SK-N-SH treated with all-trans-retinoic acid at 6 μM for 48 hours (cell line): ENCODE results near the gene TANGO2.

Source experiments
- ATAC-seq: fragments of 200-7000 bp; cut with Tn5 transposase; 3 replicates; pipeline ENCODE4 v1.9.1; 2020; ENCODE audit warnings: mild to moderate bottlenecking, moderate library complexity
- ARNTL ChIP-seq: fragments of 450-650 bp; formaldehyde crosslinking; IDR thresholded peaks from 2 replicates; pipeline ENCODE4 v1.5.0; 2020; ENCODE audit warnings: low read depth, mild to moderate bottlenecking, moderate library complexity, borderline replicate concordance
- BACH2 ChIP-seq: fragments of 250-450 bp; sonication (Bioruptor Pico); IDR thresholded peaks from 2 replicates; pipeline ENCODE4 v1.9.0; 2021; ENCODE audit warnings: mild to moderate bottlenecking, borderline replicate concordance
- CREB5 ChIP-seq: fragments of 250-450 bp; sonication (Bioruptor Pico); IDR thresholded peaks from 2 replicates; pipeline ENCODE4 v1.5.1; 2020; ENCODE audit warnings: low read depth, mild to moderate bottlenecking, moderate library complexity
- CSDC2 ChIP-seq: fragments of 250-450 bp; sonication (Bioruptor Pico); IDR thresholded peaks from 2 replicates; pipeline ENCODE4 v1.5.0; 2020; ENCODE audit warnings: mild to moderate bottlenecking, moderate library complexity
- CSRNP3 ChIP-seq: fragments of 250-450 bp; sonication (Bioruptor Pico); IDR thresholded peaks from 2 replicates; pipeline ENCODE4 v1.5.1; 2021; ENCODE audit warnings: mild to moderate bottlenecking, moderate library complexity
- ESRRG ChIP-seq: fragments of 250-450 bp; sonication (Bioruptor Pico); IDR thresholded peaks from 2 replicates; pipeline ENCODE4 v1.6.1; 2021; ENCODE audit warnings: mild to moderate bottlenecking
- GLIS3 ChIP-seq: fragments of 250-450 bp; sonication (Bioruptor Pico); IDR thresholded peaks from 2 replicates; pipeline ENCODE4 v1.5.0; 2020; ENCODE audit warnings: mild to moderate bottlenecking, moderate library complexity
- ISL1 ChIP-seq: fragments of 250-450 bp; sonication (Bioruptor Pico); IDR thresholded peaks from 2 replicates; pipeline ENCODE4 v2.1.2; 2022; ENCODE audit warnings: mild to moderate bottlenecking, moderate library complexity
- OSR1 ChIP-seq: fragments of 250-450 bp; sonication (Bioruptor Pico); IDR thresholded peaks from 2 replicates; pipeline ENCODE4 v1.8.0; 2022; ENCODE audit warnings: moderate library complexity, mild to moderate bottlenecking, inconsistent platforms
- PATZ1 ChIP-seq: fragments of 250-450 bp; sonication (Bioruptor Pico); IDR thresholded peaks from 2 replicates; pipeline ENCODE4 v1.8.0; 2020; ENCODE audit warnings: mild to moderate bottlenecking, moderate library complexity, borderline replicate concordance
- POU6F1 ChIP-seq: fragments of 250-450 bp; sonication (Bioruptor Pico); IDR thresholded peaks from 2 replicates; pipeline ENCODE4 v1.8.0; 2021; ENCODE audit warnings: low read depth, mild to moderate bottlenecking, moderate library complexity, borderline replicate concordance
- PPARA ChIP-seq: fragments of 250-450 bp; sonication (Bioruptor Pico); IDR thresholded peaks from 2 replicates; pipeline ENCODE4 v1.5.0; 2020; ENCODE audit warnings: mild to moderate bottlenecking, borderline replicate concordance
- RARB ChIP-seq: fragments of 250-450 bp; sonication (Bioruptor Pico); IDR thresholded peaks from 2 replicates; pipeline ENCODE4 v1.8.0; 2021; ENCODE audit warnings: mild to moderate bottlenecking, moderate library complexity
- SNAI2 ChIP-seq: fragments of 250-450 bp; sonication (Bioruptor Pico); IDR thresholded peaks from 2 replicates; pipeline ENCODE4 v1.5.0; 2020; ENCODE audit warnings: mild to moderate bottlenecking, moderate library complexity
- TCF4 ChIP-seq: fragments of 250-450 bp; sonication (Bioruptor Pico); IDR thresholded peaks from 2 replicates; pipeline ENCODE4 v1.8.0; 2021; ENCODE audit warnings: mild to moderate bottlenecking, moderate library complexity, borderline replicate concordance
- TOX ChIP-seq: fragments of 250-450 bp; sonication (Bioruptor Pico); IDR thresholded peaks from 2 replicates; pipeline ENCODE4 v1.8.0; 2021; ENCODE audit warnings: mild to moderate bottlenecking, moderate library complexity, borderline replicate concordance
- TSHZ2 ChIP-seq: fragments of 250-450 bp; sonication (Bioruptor Pico); IDR thresholded peaks from 2 replicates; pipeline ENCODE4 v1.5.0; 2020; ENCODE audit warnings: mild to moderate bottlenecking, moderate library complexity
- ZC3H10 ChIP-seq: fragments of 250-450 bp; sonication (Bioruptor Pico); IDR thresholded peaks from 2 replicates; pipeline ENCODE4 v1.5.1; 2021; ENCODE audit warnings: mild to moderate bottlenecking, moderate library complexity
- ZFP3 ChIP-seq: fragments of 250-450 bp; sonication (Bioruptor Pico); IDR thresholded peaks from 2 replicates; pipeline ENCODE4 v1.5.0; 2020; ENCODE audit warnings: mild to moderate bottlenecking, moderate library complexity
- ZFP30 ChIP-seq: fragments of 450-650 bp; formaldehyde crosslinking; IDR thresholded peaks from 2 replicates; pipeline ENCODE4 v1.5.0; 2022; ENCODE audit warnings: mild to moderate bottlenecking, moderate library complexity
- ZNF565 ChIP-seq: fragments of 450-650 bp; formaldehyde crosslinking; conservative IDR thresholded peaks from 2 replicates; pipeline ENCODE4 v1.5.0; 2020; ENCODE audit warnings: low read depth, mild to moderate bottlenecking, moderate library complexity
- ZNF70 ChIP-seq: fragments of 450-650 bp; formaldehyde crosslinking; IDR thresholded peaks from 2 replicates; pipeline ENCODE4 v1.5.0; 2020; ENCODE audit warnings: mild to moderate bottlenecking, moderate library complexity
- ZNF8 ChIP-seq: fragments of 450-650 bp; formaldehyde crosslinking; IDR thresholded peaks from 2 replicates; pipeline ENCODE4 v1.5.0; 2020; ENCODE audit warnings: mild to moderate bottlenecking, moderate library complexity

Gene TANGO2

GRCh38 chr22:20015971-20016733, 4.8 kb upstream of the TANGO2 start (continued):
- TF ChIP-seq PATZ1 (CRISPR knock-in tag) (no peak), SNAI2 (no peak)

- TF ChIP-seq RARB (CRISPR knock-in tag) (no peak), CSDC2 (CRISPR knock-in tag) (no peak), ISL1 (no peak), GLIS3 (no peak), ZNF8 (no peak), ZFP3 (no peak), POU6F1 (CRISPR knock-in tag) (no peak), ZC3H10 (CRISPR knock-in tag) (no peak), ZFP30 (CRISPR knock-in tag) (no peak), ZNF70 (CRISPR knock-in tag) (no peak), ZNF565 (CRISPR knock-in tag) (no peak), OSR1 (CRISPR knock-in tag) (no peak), PATZ1 (CRISPR knock-in tag) (no peak), BACH2 (CRISPR knock-in tag) (no peak), PPARA (CRISPR knock-in tag) (no peak), ESRRG (CRISPR knock-in tag) (no peak), TCF4 (CRISPR knock-in tag) (no peak), ARNTL (CRISPR knock-in tag) (no peak), TSHZ2 (no peak)
- ATAC-seq: peak; percentile 72
These were observed 3.9 kb upstream of the TANGO2 start, which contains the start of gene ARVCF for GRCh38 chr22:20016734-20017621. ARVCF (minus strand) TSS chr22:20016823; CDS start chr22:19990794, 26,029 bp downstream.

- no peak for ATAC-seq
- no peak for TF ChIP-seq ESRRG (CRISPR knock-in tag)
- TF ChIP-seq ARNTL (CRISPR knock-in tag): no peak
- no peak for TF ChIP-seq CREB5 (CRISPR knock-in tag)
- no peak for TF ChIP-seq ZNF70 (CRISPR knock-in tag)
- no peak for TF ChIP-seq TOX (CRISPR knock-in tag)
- no peak for TF ChIP-seq ZNF565 (CRISPR knock-in tag)
- TF ChIP-seq ZFP3: no peak
- TF ChIP-seq ZC3H10 (CRISPR knock-in tag): no peak
- no peak for TF ChIP-seq CSDC2 (CRISPR knock-in tag)
- TF ChIP-seq GLIS3: no peak
- TF ChIP-seq ZFP30 (CRISPR knock-in tag): no peak
- no peak for TF ChIP-seq TCF4 (CRISPR knock-in tag)
- TF ChIP-seq POU6F1 (CRISPR knock-in tag): no peak
- TF ChIP-seq ZNF8: no peak
- no peak for TF ChIP-seq CSRNP3 (CRISPR knock-in tag)
These were observed 3.3 kb upstream of the TANGO2 start for GRCh38 chr22:20017622-20017958.
